NCI-H510A treated with DMSO at 0.1 percent for 48 hours (cell line): ENCODE results near the gene UBXN11.
A peak's percentile ranks its signal among the peaks of the same experiment; 100 is the strongest.

ENCODE experiments used
- DNase-seq: peaks from one replicate; lab custom pipeline; 2025; lab: John Stamatoyannopoulos, UW

Gene UBXN11

GRCh38 chr1:26285366-26286063 is 20.9 kb downstream of the UBXN11 start:
- DNase-seq, result no peak

- no peak for DNase-seq
Observed at GRCh38 chr1:26284597-26285347, 21.7 kb downstream of the UBXN11 start.

- no peak for DNase-seq
Observed at GRCh38 chr1:26283871-26284596, 22.4 kb downstream of the UBXN11 start.

- no peak for DNase-seq
Observed at GRCh38 chr1:26283279-26283853, 23.1 kb downstream of the UBXN11 start.

GRCh38 chr1:26282401-26282918 is 24.0 kb downstream of the UBXN11 start:
- no peak for DNase-seq

- DNase-seq, result no peak
Observed at GRCh38 chr1:26281971-26282370, 24.5 kb downstream of the UBXN11 start.

- no peak for DNase-seq
Observed at GRCh38 chr1:26281091-26281958, 25.1 kb downstream of the UBXN11 start.

GRCh38 chr1:26280333-26281042 is 25.9 kb downstream of the UBXN11 start:
- DNase-seq, result no peak

- DNase-seq, result peak; percentile 84
Observed at GRCh38 chr1:26279456-26280332, 26.7 kb downstream of the UBXN11 start, which contains the start of gene SH3BGRL3. Gene SH3BGRL3 (plus strand): TSS chr1:26280086. CDS start chr1:26280156, 70 bp downstream.

- no peak for DNase-seq
Observed at GRCh38 chr1:26278724-26279455, 27.5 kb downstream of the UBXN11 start.

- DNase-seq, result no peak
Observed at GRCh38 chr1:26278303-26278702, 28.1 kb downstream of the UBXN11 start.

GRCh38 chr1:26277719-26278118 is 28.7 kb downstream of the UBXN11 start:
- no peak for DNase-seq

GRCh38 chr1:26277261-26277661 is 29.2 kb downstream of the UBXN11 start:
- no peak for DNase-seq

- no peak for DNase-seq
Observed at GRCh38 chr1:26276432-26276838, 30.0 kb downstream of the UBXN11 start.

GRCh38 chr1:26275580-26276431 is 30.6 kb downstream of the UBXN11 start:
- peak; percentile 54 for DNase-seq

GRCh38 chr1:26274801-26275425 is 31.5 kb downstream of the UBXN11 start:
- DNase-seq, result no peak

- no peak for DNase-seq
Observed at GRCh38 chr1:26269198-26269550, 37.3 kb downstream of the UBXN11 start.
